ENCODE data around the gene TSKU. TPM values are rescaled to one million over a fixed set of nuclear protein-coding genes. Genes with fewer than 3 reads are reported as not detected.

The TSKU gene
- total RNA-seq, 2 donors from 2014 or later: 39.6 to 41.3 TPM

DNA sequence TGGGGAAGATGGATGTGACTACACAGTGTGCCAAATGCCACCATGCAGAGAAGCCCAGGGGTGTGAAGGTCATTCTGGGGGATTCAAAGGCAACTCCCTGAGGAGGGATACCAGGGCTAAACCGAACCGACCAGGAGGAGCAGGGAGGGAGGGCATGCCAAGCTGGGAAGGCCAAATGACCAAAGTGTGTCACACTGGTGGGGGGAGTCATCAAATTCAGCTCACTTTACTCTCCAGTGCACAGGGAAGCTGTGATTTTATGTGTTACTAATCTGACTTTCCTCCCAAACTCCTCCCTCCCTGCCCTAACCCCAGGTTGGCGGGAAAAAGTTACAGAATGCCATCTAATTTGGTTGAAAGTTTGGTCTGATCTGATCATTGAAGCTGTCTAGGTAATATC lies 29.7 kb upstream of the TSKU start:
- H3K27ac ChIP-seq: no peak overlapping the region
- H3K9me3 ChIP-seq: no peaks in the 10 kb centered on the region
- H3K4me3 ChIP-seq: no peak overlapping the region
- H3K4me1 ChIP-seq: peaks cover 4% of the 10 kb centered on the region
- intact Hi-C loops (cut with DNase I): no loop called here
- no peaks in the 10 kb centered on the region for H3K27me3 ChIP-seq
- no peak overlapping the region for H3K9ac ChIP-seq (ENCODE audit: low read depth in 2 of 2, low read length in 2 of 2)
- no peaks in the 10 kb centered on the region for H3K36me3 ChIP-seq
- TF ChIP-seq, protein P1, sequence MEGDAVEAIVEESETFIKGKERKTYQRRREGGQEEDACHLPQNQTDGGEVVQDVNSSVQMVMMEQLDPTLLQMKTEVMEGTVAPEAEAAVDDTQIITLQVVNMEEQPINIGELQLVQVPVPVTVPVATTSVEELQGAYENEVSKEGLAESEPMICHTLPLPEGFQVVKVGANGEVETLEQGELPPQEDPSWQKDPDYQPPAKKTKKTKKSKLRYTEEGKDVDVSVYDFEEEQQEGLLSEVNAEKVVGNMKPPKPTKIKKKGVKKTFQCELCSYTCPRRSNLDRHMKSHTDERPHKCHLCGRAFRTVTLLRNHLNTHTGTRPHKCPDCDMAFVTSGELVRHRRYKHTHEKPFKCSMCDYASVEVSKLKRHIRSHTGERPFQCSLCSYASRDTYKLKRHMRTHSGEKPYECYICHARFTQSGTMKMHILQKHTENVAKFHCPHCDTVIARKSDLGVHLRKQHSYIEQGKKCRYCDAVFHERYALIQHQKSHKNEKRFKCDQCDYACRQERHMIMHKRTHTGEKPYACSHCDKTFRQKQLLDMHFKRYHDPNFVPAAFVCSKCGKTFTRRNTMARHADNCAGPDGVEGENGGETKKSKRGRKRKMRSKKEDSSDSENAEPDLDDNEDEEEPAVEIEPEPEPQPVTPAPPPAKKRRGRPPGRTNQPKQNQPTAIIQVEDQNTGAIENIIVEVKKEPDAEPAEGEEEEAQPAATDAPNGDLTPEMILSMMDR (IDR thresholded peaks at IDR 0.05): no peak
- no peak for DNase-seq

DNA sequence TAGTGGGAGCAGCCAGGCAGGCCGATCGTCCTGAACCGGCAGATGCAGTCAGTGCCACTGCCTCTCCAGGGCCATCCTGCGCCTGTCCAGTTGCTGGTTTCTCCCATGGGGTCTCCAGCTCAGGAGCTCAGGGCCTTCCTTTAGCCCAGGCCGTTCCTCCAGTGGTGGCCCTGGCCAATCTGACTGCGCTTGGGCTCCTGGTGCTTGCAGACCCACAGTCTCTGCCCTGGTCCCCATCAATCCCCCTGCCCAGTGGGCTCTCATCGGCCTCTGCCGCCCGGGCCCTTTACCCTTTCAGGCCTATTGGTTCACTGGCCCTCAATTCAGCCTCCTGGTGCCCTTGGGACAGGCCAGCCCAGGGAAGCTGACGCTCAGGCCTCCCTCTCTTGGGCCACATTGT lies 29.2 kb upstream of the TSKU start:
- H3K27ac ChIP-seq: no peak overlapping the region
- intact Hi-C loops (cut with DNase I): no loop called here
- H3K9me3 ChIP-seq: no peaks in the 10 kb centered on the region
- TF ChIP-seq, protein P1 (IDR thresholded peaks at IDR 0.05): no peak
- no peak for DNase-seq
- no peaks in the 10 kb centered on the region for H3K27me3 ChIP-seq
- H3K36me3 ChIP-seq: no peaks in the 10 kb centered on the region
- H3K4me1 ChIP-seq: peaks cover 4% of the 10 kb centered on the region
- no peak overlapping the region for H3K4me3 ChIP-seq
- H3K9ac ChIP-seq (ENCODE audit: low read depth in 2 of 2, low read length in 2 of 2): no peak overlapping the region

DNA sequence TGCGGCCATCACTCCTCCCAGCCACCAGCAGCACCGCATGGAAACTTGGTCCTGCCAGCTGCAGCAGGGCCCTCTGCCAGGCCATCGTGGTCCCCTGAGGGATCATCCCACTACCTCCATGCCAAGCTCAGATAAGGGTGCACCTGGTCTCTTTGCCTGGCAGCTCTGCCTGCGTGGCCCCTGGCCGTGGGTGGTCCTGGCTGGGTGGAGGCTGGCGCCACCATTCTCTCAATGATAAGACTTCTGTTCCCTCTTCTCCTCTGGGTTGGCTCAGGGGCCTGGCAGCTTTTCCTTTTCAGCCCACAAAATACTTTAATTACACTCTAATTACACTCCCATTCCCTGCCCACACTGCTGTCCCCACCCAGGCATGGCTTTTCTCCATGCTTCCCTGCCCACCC lies 26.8 kb upstream of the TSKU start:
- H3K27ac ChIP-seq: no peak overlapping the region

DNA sequence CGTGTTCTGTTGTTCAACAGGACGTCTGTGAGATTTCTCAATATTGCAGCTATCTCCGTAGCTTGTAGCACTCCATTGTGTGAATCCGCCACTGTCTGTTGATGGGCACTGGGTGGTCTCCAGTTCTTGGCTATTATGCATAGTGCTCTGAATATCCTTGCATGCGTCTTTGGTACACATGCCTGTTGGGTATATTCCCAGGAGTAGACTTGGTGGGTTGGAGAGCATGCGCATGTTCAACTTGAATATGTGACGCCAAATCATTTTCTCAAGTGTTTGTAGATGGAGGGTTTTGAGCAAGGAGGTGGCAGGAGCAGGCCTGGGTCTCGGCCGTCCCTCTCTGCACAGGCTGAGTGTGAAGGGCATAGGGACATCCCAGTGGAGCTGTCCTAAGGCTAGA lies 24.8 kb upstream of the TSKU start:
- no peak overlapping the region for H3K27ac ChIP-seq
- no peaks in the 10 kb centered on the region for H3K27me3 ChIP-seq
- no peaks in the 10 kb centered on the region for H3K36me3 ChIP-seq
- H3K4me1 ChIP-seq: peaks cover 4% of the 10 kb centered on the region
- no peak overlapping the region for H3K4me3 ChIP-seq
- no peaks in the 10 kb centered on the region for H3K9me3 ChIP-seq
- H3K9ac ChIP-seq (ENCODE audit: low read depth in 2 of 2, low read length in 2 of 2): no peak overlapping the region
- no peak for DNase-seq
- intact Hi-C loops (cut with DNase I): no loop called here
- TF ChIP-seq, protein P1 (IDR thresholded peaks at IDR 0.05): no peak

More for the DNA sequence above, 26.8 kb upstream of the TSKU start:
- intact Hi-C loops (cut with DNase I): no loop called here
- Histone ChIP-seq H3K4me3 (no peak overlapping the region), H3K4me1 (peaks cover 4% of the 10 kb centered on the region), H3K36me3 (no peaks in the 10 kb centered on the region), H3K9me3 (no peaks in the 10 kb centered on the region), H3K9ac (ENCODE audit: low read depth in 2 of 2, low read length in 2 of 2) (no peak overlapping the region), H3K27me3 (no peaks in the 10 kb centered on the region)
- TF ChIP-seq, protein P1 (IDR thresholded peaks at IDR 0.05): no peak
- DNase-seq: no peak

DNA sequence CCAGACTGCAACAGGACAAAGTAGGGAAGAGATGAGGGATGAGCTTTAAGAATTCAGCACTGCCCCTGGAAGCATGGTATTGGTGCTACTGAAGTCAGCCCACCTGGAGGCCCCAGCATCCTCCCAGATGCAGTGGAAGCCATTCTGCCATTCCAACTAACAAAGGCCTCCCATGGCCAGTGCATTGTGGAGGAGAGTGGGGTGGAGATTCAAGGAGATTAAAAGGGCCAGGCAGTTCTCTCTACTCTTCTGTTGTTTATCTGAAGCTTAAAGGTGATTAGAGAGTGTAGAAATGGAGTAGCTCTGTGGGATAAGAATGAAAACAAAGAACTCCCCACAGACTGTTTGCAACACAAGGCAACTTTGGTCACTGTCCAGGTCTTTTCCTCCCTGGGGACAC lies 24.1 kb upstream of the TSKU start:
- Histone ChIP-seq H3K36me3 (no peaks in the 10 kb centered on the region), H3K4me1 (peaks cover 4% of the 10 kb centered on the region), H3K27ac (no peak overlapping the region), H3K27me3 (no peaks in the 10 kb centered on the region), H3K4me3 (no peak overlapping the region), H3K9me3 (no peaks in the 10 kb centered on the region), H3K9ac (ENCODE audit: low read depth in 2 of 2, low read length in 2 of 2) (no peak overlapping the region)
- TF ChIP-seq, protein P1 (IDR thresholded peaks at IDR 0.05): no peak
- no peak for DNase-seq
- intact Hi-C loops (cut with DNase I): no loop called here

DNA sequence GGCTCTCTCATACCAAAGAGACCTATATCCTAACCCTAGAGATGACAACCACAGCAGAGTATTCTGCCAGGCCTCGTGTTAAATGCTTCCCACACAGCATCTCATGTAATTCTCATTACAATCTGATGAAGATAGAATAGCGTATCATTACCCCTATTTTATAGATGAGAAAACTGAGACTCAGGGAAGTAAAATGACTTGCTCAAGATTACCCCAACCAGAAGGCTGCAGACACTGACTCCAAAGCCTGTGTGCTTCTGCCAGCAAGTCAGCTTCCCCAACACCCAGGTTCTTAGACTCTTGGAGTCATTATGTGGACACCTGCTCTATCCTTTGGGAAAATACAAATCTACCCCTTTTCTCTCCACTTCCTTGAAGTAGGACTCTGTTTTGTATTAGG lies 23.6 kb upstream of the TSKU start:
- peaks cover 4% of the 10 kb centered on the region for H3K4me1 ChIP-seq
- intact Hi-C loops (cut with DNase I): no loop called here
- no peaks in the 10 kb centered on the region for H3K36me3 ChIP-seq
- TF ChIP-seq, protein P1 (IDR thresholded peaks at IDR 0.05): no peak
- DNase-seq: no peak
- no peak overlapping the region for H3K27ac ChIP-seq
- H3K9ac ChIP-seq (ENCODE audit: low read depth in 2 of 2, low read length in 2 of 2): no peak overlapping the region
- no peak overlapping the region for H3K4me3 ChIP-seq
- H3K9me3 ChIP-seq: no peaks in the 10 kb centered on the region
- H3K27me3 ChIP-seq: no peaks in the 10 kb centered on the region
